IMR-90 (cell line): Measurements from ENCODE around the gene RNH1. TPM values are rescaled to one million over a fixed set of nuclear protein-coding genes. Genes with fewer than 3 reads are reported as not detected.

ENCODE experiments used
- ATAC-seq: fragments of 200-7000 bp; cut with Tn5 transposase; 2 replicates; pipeline ENCODE4 v1.9.1; 2020; ENCODE audit warnings: low read depth, mild to moderate bottlenecking, moderate library complexity
- BruUV-seq: library from RNA; stranded (reverse); fragments of 400-500 nt; replicated peaks from 2 replicates; lab custom pipeline; 2021; lab: Mats Ljungman, UMichigan
- CTCF ChIA-PET: fragments of 300-600 bp; formaldehyde crosslinking; extraction: SDS; loops from one replicate; lab custom pipeline; 2021; ENCODE audit warnings: antibody characterized with exemption; lab: Yijun Ruan, JAX
- POLR2A ChIA-PET: fragments of 300-600 bp; sonication (Branson Sonifier 250); formaldehyde crosslinking; loops from one replicate; lab custom pipeline; 2022; ENCODE audit warnings: antibody characterized with exemption; ENCODE audit not compliant: unreplicated experiment; lab: Charles Lee
- DNase-seq: peaks from one replicate; pipeline ENCODE4 v3.0.0; 2013
- H2AFZ ChIP-seq: replicated peaks from 2 replicates; pipeline ENCODE3; 2013; ENCODE audit warnings: low read length, mild to moderate bottlenecking; ENCODE audit not compliant: poor library complexity
- H2AK5ac ChIP-seq: 2 replicates; pipeline ENCODE4 v1.6.1; 2013; ENCODE audit warnings: low read depth, low read length, inconsistent platforms
- H2AK9ac ChIP-seq: replicated peaks from 2 replicates; pipeline ENCODE3; 2013; ENCODE audit warnings: mild to moderate bottlenecking, low read depth, low read length, moderate library complexity; ENCODE audit not compliant: poor library complexity
- H2BK120ac ChIP-seq: 2 replicates; pipeline ENCODE4 v1.6.1; 2013; ENCODE audit warnings: low read depth, low read length, inconsistent platforms
- H2BK15ac ChIP-seq: 3 replicates; pipeline ENCODE4 v1.6.1; 2013; ENCODE audit warnings: low read depth, low read length, inconsistent platforms
- H2BK20ac ChIP-seq: 2 replicates; pipeline ENCODE4 v1.6.1; 2013; ENCODE audit warnings: low read depth, mild to moderate bottlenecking, inconsistent platforms, low read length, moderate library complexity
- H2BK5ac ChIP-seq: 2 replicates; pipeline ENCODE4 v1.6.1; 2013; ENCODE audit warnings: mild to moderate bottlenecking, low read depth, low read length, inconsistent platforms; ENCODE audit not compliant: poor library complexity, severe bottlenecking
- H3K14ac ChIP-seq: replicated peaks from 2 replicates; pipeline ENCODE4 v1.6.1; 2013; ENCODE audit warnings: low read depth, low read length, inconsistent platforms
- H3K18ac ChIP-seq: 2 replicates; pipeline ENCODE4 v1.6.1; 2013; ENCODE audit warnings: low read depth, low read length, control low read depth
- H3K23ac ChIP-seq: 2 replicates; pipeline ENCODE4 v1.6.1; 2013; ENCODE audit warnings: low read depth, low read length, inconsistent platforms
- H3K27ac ChIP-seq: 2 replicates; pipeline ENCODE4 v1.5.1; 2013; ENCODE audit warnings: mild to moderate bottlenecking, control low read depth, low read length; ENCODE audit not compliant: insufficient read depth
- H3K27me3 ChIP-seq: 2 replicates; pipeline ENCODE4 v1.6.1; 2013; ENCODE audit warnings: low read length; ENCODE audit not compliant: control insufficient read depth, insufficient read depth
- H3K36me3 ChIP-seq: 2 replicates; pipeline ENCODE4 v1.6.1; 2013; ENCODE audit warnings: low read length, mixed read lengths; ENCODE audit not compliant: control insufficient read depth, insufficient read depth
- H3K4ac ChIP-seq: 2 replicates; pipeline ENCODE4 v1.6.1; 2013; ENCODE audit warnings: low read depth, low read length, inconsistent platforms
- H3K4me1 ChIP-seq: 2 replicates; pipeline ENCODE4 v1.6.1; 2013; ENCODE audit warnings: low read length, mixed read lengths; ENCODE audit not compliant: control insufficient read depth, insufficient read depth
- H3K4me2 ChIP-seq: 2 replicates; pipeline ENCODE4 v1.6.1; 2013; ENCODE audit warnings: low read depth, mild to moderate bottlenecking, control low read depth, low read length, moderate library complexity
- H3K4me3 ChIP-seq: 2 replicates; pipeline ENCODE4 v1.5.1; 2013; ENCODE audit warnings: low read depth, mild to moderate bottlenecking, control low read depth, low read length, moderate library complexity; ENCODE audit not compliant: insufficient read depth
- H3K56ac ChIP-seq: 2 replicates; pipeline ENCODE4 v1.6.1; 2013; ENCODE audit warnings: low read length, inconsistent platforms; ENCODE audit not compliant: insufficient read depth; ENCODE audit errors: extremely low read depth
- H3K79me1 ChIP-seq, 2 experiments: 2 replicates each; pipeline ENCODE4 v1.6.1; 2013; ENCODE audit warnings: low read length in 2 of 2, inconsistent platforms in 1 of 2, low read depth in 1 of 2
- H3K9ac ChIP-seq: 2 replicates; pipeline ENCODE4 v1.6.1; 2013; ENCODE audit warnings: low read depth, low read length, control low read depth
- H3K9me1 ChIP-seq: 2 replicates; pipeline ENCODE4 v1.6.1; 2013; ENCODE audit warnings: low read length, inconsistent platforms; ENCODE audit not compliant: insufficient read depth
- H3K9me3 ChIP-seq: 2 replicates; pipeline ENCODE4 v1.6.1; 2013; ENCODE audit warnings: low read length; ENCODE audit not compliant: control insufficient read depth, insufficient read depth
- H4K20me1 ChIP-seq: 2 replicates; pipeline ENCODE4 v1.6.1; 2013; ENCODE audit warnings: low read length, inconsistent platforms; ENCODE audit not compliant: insufficient read depth
- H4K5ac ChIP-seq: 2 replicates; pipeline ENCODE4 v1.6.1; 2013; ENCODE audit warnings: mild to moderate bottlenecking, low read depth, low read length, control low read depth
- H4K8ac ChIP-seq, 2 experiments: 2 replicates each; pipeline ENCODE4 v1.6.1; 2013; ENCODE audit warnings: low read depth in 2 of 2, low read length in 2 of 2, control low read depth in 1 of 2, inconsistent platforms in 1 of 2
- H4K91ac ChIP-seq: 2 replicates; pipeline ENCODE4 v1.6.1; 2013; ENCODE audit warnings: low read depth, low read length, inconsistent platforms; ENCODE audit not compliant: insufficient read depth
- BHLHE40 ChIP-seq: fragments of 150-350 bp; IDR thresholded peaks from 2 replicates; pipeline ENCODE4 v1.6.1; 2016; ENCODE audit warnings: mild to moderate bottlenecking, low read depth, low read length
- CHD1 ChIP-seq: IDR thresholded peaks from 2 replicates; pipeline ENCODE4 v1.6.1; 2012; ENCODE audit warnings: low read depth, low read length, improper control_type of control experiment
- FOS ChIP-seq: fragments of 150-350 bp; IDR thresholded peaks from 2 replicates; pipeline ENCODE4 v1.6.1; 2016; ENCODE audit warnings: low read depth, low read length
- MAZ ChIP-seq: IDR thresholded peaks from 2 replicates; pipeline ENCODE4 v1.6.1; 2012; ENCODE audit warnings: low read depth, mild to moderate bottlenecking, low read length, improper control_type of control experiment, moderate library complexity, borderline replicate concordance
- MXI1 ChIP-seq: IDR thresholded peaks from 2 replicates; pipeline ENCODE4 v1.6.1; 2012; ENCODE audit warnings: low read depth, mild to moderate bottlenecking, low read length, moderate library complexity, borderline replicate concordance
- NFE2L2 ChIP-seq: fragments of 150-350 bp; IDR thresholded peaks from 2 replicates; pipeline ENCODE4 v1.6.1; 2016; ENCODE audit warnings: low read depth, mild to moderate bottlenecking, low read length
- POLR2A ChIP-seq: IDR thresholded peaks from 2 replicates; pipeline ENCODE4 v1.6.1; 2012; ENCODE audit warnings: mild to moderate bottlenecking, low read depth, low read length
- RAD21 ChIP-seq: IDR thresholded peaks from 2 replicates; pipeline ENCODE4 v1.6.1; 2012; ENCODE audit warnings: low read length, improper control_type of control experiment
- RCOR1 ChIP-seq: IDR thresholded peaks from 2 replicates; pipeline ENCODE4 v1.6.1; 2012; ENCODE audit warnings: mild to moderate bottlenecking, low read length, improper control_type of control experiment; ENCODE audit not compliant: insufficient replicate concordance
- RFX5 ChIP-seq: IDR thresholded peaks from 2 replicates; pipeline ENCODE4 v1.8.0; 2012; ENCODE audit warnings: low read depth, mild to moderate bottlenecking, low read length, moderate library complexity
- SMC3 ChIP-seq: fragments of 150-350 bp; IDR thresholded peaks from 2 replicates; pipeline ENCODE4 v1.6.1; 2016; ENCODE audit warnings: low read depth, mild to moderate bottlenecking, antibody characterized with exemption, low read length, moderate library complexity
- WGBS, 2 experiments: methylation state at CpG; one replicate each; pipeline versions ENCODE4 v1.1.5 to v1.1.7; 2013; ENCODE audit warnings: missing lambda C conversion rate in 2 of 2; ENCODE audit not compliant: insufficient read length in 1 of 2; ENCODE audit errors: extremely low coverage in 2 of 2; 5-methylcytosine and 5-hydroxymethylcytosine counted together
- dilution Hi-C: fragments of 300-500 bp; cut with HindIII; formaldehyde crosslinking; loops from one replicate; pipeline ENCODE4 v1.14.3; 2018; ENCODE audit warnings: low sequenced_read_pairs; ENCODE audit not compliant: unreplicated experiment
- in situ Hi-C: fragments of 300-500 bp; cut with MboI; formaldehyde crosslinking; loops from 3 replicates; pipeline ENCODE4 v1.14.3; 2019; ENCODE audit warnings: low sequenced_read_pairs, inconsistent platforms, mixed read lengths
- intact Hi-C: fragments of 100-400 bp; cut with micrococcal nuclease; formaldehyde crosslinking; loops from 2 replicates; pipeline ENCODE4 v1.10.0; 2022
- polyA plus RNA-seq, 3 experiments: library from polyadenylated mRNA; depleted of rRNA; stranded (reverse); fragments of >200 nt; gene quantifications; 2 replicates each; pipeline ENCODE4 v1.2.3, GENCODE V29; 2012; ENCODE audit warnings: low replicate concordance in 1 of 3
- total RNA-seq: library from RNA; depleted of rRNA; stranded (reverse); fragments of >200 nt; gene quantifications from 2 replicates; pipeline ENCODE4 v1.2.3, GENCODE V29; 2012
- TF ChIP-seq, protein P1 (sequence below): fragments of 150-350 bp; IDR thresholded peaks from 2 replicates; pipeline ENCODE4 v1.6.1; 2017; ENCODE audit warnings: mild to moderate bottlenecking, antibody characterized with exemption, low read length, low read depth
- TF ChIP-seq, protein P2 (sequence below): conservative IDR thresholded peaks from 2 replicates; pipeline ENCODE4 v1.5.1; 2012; ENCODE audit warnings: mild to moderate bottlenecking, low read depth, low read length, improper control_type of control experiment
- TF ChIP-seq, protein P3 (sequence below): fragments of 150-350 bp; IDR thresholded peaks from 2 replicates; pipeline ENCODE4 v1.6.1; 2016; ENCODE audit warnings: low read depth, mild to moderate bottlenecking, low read length, moderate library complexity, borderline replicate concordance

RNH1 gene
- total and polyA plus RNA-seq, 2 of the 4 experiments (the other 2 are of a cell fraction): 138 to 247 TPM

- Histone ChIP-seq H3K9me1 (no peaks in the 10 kb centered on the region), H3K27ac (no peak overlapping the region), H3K23ac (no peak overlapping the region), H3K56ac (no peak overlapping the region), H3K4me2 (no peak overlapping the region), H3K18ac (no peak overlapping the region), H2AFZ (peak overlapping the region; percentile 43), H2BK20ac (no peak overlapping the region), H2AK9ac (no peak overlapping the region), H2BK15ac (no peak overlapping the region), H3K36me3 (peaks cover 2% of the 10 kb centered on the region; the same call in 1 of the 2 replicates), H3K4ac (no peak overlapping the region), H3K14ac (no peak overlapping the region), H3K4me3 (no peak overlapping the region), H2AK5ac (no peak overlapping the region), H4K20me1 (peaks cover 6% of the 10 kb centered on the region; the same call in 1 of the 2 replicates), H3K79me1 (no peaks in the 10 kb centered on the region), H3K9ac (no peak overlapping the region), H2BK120ac (no peak overlapping the region), H3K4me1 (peaks cover 2% of the 10 kb centered on the region; the same call in 1 of the 2 replicates), H3K27me3 (peaks cover 49% of the 10 kb centered on the region), H4K8ac (no peak overlapping the region), H4K91ac (no peak overlapping the region), H2BK5ac (no peak overlapping the region), H4K5ac (no peak overlapping the region), H3K9me3 (no peaks in the 10 kb centered on the region)
- 81% methylated on average over 7 of the region's 27 CpGs; no CpG with 5 or more reads in 1 of the 2 experiments for WGBS, 2 experiments
- DNase-seq (no peak), ATAC-seq (no peak)
- dilution Hi-C loops: no loop called here
- intact Hi-C loops: loop anchor here (10.0 kb wide), 1 partner anchor 171 kb away; no protein-coding TSS in a partner anchor
- in situ Hi-C loops: no loop called here
- POLR2A ChIA-PET: no interaction called here
- BruUV-seq: no TSS peak
- CTCF ChIA-PET: no interaction called here
- TF ChIP-seq, protein P1, sequence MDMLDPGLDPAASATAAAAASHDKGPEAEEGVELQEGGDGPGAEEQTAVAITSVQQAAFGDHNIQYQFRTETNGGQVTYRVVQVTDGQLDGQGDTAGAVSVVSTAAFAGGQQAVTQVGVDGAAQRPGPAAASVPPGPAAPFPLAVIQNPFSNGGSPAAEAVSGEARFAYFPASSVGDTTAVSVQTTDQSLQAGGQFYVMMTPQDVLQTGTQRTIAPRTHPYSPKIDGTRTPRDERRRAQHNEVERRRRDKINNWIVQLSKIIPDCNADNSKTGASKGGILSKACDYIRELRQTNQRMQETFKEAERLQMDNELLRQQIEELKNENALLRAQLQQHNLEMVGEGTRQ: no peak
- TF ChIP-seq, protein P2, sequence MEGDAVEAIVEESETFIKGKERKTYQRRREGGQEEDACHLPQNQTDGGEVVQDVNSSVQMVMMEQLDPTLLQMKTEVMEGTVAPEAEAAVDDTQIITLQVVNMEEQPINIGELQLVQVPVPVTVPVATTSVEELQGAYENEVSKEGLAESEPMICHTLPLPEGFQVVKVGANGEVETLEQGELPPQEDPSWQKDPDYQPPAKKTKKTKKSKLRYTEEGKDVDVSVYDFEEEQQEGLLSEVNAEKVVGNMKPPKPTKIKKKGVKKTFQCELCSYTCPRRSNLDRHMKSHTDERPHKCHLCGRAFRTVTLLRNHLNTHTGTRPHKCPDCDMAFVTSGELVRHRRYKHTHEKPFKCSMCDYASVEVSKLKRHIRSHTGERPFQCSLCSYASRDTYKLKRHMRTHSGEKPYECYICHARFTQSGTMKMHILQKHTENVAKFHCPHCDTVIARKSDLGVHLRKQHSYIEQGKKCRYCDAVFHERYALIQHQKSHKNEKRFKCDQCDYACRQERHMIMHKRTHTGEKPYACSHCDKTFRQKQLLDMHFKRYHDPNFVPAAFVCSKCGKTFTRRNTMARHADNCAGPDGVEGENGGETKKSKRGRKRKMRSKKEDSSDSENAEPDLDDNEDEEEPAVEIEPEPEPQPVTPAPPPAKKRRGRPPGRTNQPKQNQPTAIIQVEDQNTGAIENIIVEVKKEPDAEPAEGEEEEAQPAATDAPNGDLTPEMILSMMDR: no peak
- TF ChIP-seq MXI1 (no peak), RCOR1 (no peak), RFX5 (no peak), MAZ (no peak), CHD1 (no peak), FOS (no peak), RAD21 (no peak), BHLHE40 (no peak), SMC3 (no peak), POLR2A (no peak), NFE2L2 (no peak)
- TF ChIP-seq, protein P3, sequence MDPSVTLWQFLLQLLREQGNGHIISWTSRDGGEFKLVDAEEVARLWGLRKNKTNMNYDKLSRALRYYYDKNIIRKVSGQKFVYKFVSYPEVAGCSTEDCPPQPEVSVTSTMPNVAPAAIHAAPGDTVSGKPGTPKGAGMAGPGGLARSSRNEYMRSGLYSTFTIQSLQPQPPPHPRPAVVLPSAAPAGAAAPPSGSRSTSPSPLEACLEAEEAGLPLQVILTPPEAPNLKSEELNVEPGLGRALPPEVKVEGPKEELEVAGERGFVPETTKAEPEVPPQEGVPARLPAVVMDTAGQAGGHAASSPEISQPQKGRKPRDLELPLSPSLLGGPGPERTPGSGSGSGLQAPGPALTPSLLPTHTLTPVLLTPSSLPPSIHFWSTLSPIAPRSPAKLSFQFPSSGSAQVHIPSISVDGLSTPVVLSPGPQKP: no peak
Observed at GRCh38 chr11:553083-553987, 46.3 kb upstream of the RNH1 start.
